GM12865 (cell line): Measurements from ENCODE around the gene ZMIZ1.

Source experiments
- DNase-seq: peaks from one replicate; pipeline ENCODE4 v3.0.0; 2010; ENCODE audit warnings: low read depth
- H3K4me3 ChIP-seq: 2 replicates; pipeline ENCODE4 v1.5.1; 2011; ENCODE audit warnings: mild to moderate bottlenecking, low read depth, low read length, control low read depth
- CTCF ChIP-seq: IDR thresholded peaks from 2 replicates; pipeline ENCODE4 v1.5.1; 2011; ENCODE audit warnings: low read length, control low read depth, low read depth, inconsistent platforms; ENCODE audit not compliant: insufficient read depth; ENCODE audit errors: missing control alignments

Gene ZMIZ1

DNA sequence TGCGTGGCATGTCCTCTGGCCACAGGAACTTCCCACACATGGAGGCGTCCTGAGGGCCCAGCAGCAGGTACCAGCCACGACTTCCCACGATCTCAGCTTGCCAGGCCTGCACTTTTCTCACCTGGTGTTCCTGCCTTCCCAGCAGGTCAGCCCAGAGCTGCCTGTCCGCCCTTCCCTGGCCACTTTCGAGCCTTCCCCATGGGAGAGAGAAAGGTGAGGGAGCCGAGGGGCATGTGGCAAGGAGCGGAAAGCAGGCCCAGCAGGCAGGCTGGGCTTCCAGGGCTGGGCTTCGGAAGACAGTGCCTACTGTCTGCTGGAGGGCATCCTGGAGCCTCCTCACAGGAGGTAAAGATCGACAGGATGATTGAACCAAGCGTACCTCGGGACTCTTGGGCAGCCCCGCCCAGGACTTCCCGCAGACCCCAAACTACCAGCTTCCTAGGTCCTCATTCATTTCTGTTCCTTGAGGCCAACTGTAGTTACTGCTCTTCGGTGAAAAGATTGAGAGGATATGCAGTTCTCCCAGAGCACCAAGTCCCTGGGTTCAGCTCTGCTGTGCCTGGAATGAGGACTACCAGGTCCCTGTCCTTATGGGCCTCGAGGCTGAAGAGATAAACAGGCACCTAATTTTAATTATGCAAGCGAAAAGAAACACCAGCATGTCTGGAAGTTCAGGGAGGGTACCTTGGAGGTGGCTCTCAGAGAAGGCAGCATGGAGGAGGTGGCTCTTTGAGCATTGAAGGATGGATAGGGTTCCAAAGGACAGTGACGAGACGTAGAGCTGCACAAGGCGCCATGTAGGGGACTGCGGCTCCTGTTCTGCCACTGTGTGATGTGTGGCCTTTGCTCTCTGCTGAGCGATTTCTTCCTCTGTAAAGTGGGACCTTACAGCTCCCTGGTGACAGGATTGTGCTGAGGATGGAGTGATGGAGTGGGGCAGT, 87.8 kb downstream of the ZMIZ1 start:
- no peak overlapping the region for H3K4me3 ChIP-seq
- no peak for TF ChIP-seq CTCF
- no peak for DNase-seq

DNA sequence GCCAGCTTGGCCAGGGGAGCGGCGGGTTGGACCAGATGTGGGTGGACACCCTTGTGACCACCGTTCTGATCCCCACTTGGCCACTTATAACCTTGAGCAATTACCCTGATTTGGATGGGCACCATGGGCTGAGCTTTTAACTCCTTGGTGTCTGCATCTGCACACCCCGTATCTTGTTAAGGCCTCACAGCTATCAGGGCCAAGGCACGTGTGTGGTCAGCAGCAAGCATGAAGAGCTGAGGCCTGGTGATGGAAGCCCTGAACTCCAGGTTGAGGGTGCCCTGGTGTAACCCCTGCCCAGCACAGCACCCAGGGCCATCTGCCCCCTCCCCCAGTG, 89.2 kb downstream of the ZMIZ1 start:
- no peak for DNase-seq
- H3K4me3 ChIP-seq = no peak overlapping the region
- no peak for TF ChIP-seq CTCF

- TF ChIP-seq CTCF = no peak
Measured at GRCh38 chr10:79158402-79159097, 89.8 kb downstream of the ZMIZ1 start.

DNA sequence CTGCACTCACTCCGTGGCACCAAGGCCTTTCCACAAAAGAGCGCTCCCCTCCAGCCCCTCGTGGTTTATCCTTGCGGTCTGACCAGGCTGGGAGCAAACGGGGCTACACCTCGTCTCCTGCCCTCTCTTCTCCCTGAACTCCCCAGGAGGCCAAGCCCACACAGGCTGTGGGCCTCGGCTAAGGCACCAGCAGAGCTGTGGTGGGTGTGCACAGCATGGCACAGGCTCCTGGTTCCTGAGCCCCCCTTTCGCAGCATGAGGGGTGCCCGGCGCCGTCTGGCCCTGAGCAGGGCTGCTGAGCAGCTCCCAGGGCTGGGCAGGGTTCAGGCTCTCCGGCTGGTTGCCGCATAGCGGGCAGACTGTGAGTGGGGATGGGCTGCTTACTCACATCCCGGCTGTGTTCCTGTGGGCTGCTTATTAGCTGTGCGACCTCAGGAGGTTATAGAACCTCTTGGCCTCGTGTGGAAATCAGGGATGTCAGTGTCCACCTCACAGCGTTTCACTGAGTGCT, 90.4 kb downstream of the ZMIZ1 start:
- DNase-seq = no peak
- TF ChIP-seq CTCF = no peak
- H3K4me3 ChIP-seq = no peak overlapping the region

More at GRCh38 chr10:79158402-79159097, 89.8 kb downstream of the ZMIZ1 start:
- no peak for DNase-seq
- no peak overlapping the region for H3K4me3 ChIP-seq

- TF ChIP-seq CTCF = no peak
- H3K4me3 ChIP-seq = no peak overlapping the region
- DNase-seq = no peak
Measured at GRCh38 chr10:79159785-79160184, 91.0 kb downstream of the ZMIZ1 start.

DNA sequence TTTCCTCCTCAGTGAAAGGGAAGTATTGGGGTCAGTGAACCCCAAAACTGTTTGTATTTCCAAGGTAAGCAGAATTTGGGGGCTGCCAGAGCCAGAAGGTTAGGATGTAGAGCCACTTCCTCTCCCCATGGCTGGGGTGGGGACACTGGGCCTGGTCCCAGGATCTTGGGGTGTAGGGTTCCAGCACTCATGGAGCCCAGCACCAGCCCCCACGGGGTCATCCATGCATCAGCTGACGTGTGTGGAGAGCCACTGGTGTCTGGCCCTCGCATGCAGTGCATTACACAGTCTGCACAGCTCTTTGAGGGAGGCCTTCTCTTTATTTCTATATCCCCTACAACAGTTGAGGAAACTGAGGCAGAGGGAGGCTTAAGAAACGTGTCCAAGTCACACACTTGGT, 91.4 kb downstream of the ZMIZ1 start:
- no peak overlapping the region for H3K4me3 ChIP-seq
- no peak for TF ChIP-seq CTCF
- DNase-seq = no peak
